Astrocyte (in vitro differentiated cells and primary cell): ENCODE measurements around the gene HOGA1.

Source experiments
- CTCF ChIP-seq: IDR thresholded peaks from 2 replicates; pipeline ENCODE4 v1.5.1; 2011; ENCODE audit warnings: low read depth, mild to moderate bottlenecking, inconsistent platforms, low read length, moderate library complexity; ENCODE audit not compliant: insufficient read depth
- EZH2 ChIP-seq: IDR thresholded peaks from 2 replicates; pipeline ENCODE4 v1.6.1; 2012; ENCODE audit warnings: mild to moderate bottlenecking, low read length, inconsistent platforms; ENCODE audit not compliant: insufficient read depth

DNA sequence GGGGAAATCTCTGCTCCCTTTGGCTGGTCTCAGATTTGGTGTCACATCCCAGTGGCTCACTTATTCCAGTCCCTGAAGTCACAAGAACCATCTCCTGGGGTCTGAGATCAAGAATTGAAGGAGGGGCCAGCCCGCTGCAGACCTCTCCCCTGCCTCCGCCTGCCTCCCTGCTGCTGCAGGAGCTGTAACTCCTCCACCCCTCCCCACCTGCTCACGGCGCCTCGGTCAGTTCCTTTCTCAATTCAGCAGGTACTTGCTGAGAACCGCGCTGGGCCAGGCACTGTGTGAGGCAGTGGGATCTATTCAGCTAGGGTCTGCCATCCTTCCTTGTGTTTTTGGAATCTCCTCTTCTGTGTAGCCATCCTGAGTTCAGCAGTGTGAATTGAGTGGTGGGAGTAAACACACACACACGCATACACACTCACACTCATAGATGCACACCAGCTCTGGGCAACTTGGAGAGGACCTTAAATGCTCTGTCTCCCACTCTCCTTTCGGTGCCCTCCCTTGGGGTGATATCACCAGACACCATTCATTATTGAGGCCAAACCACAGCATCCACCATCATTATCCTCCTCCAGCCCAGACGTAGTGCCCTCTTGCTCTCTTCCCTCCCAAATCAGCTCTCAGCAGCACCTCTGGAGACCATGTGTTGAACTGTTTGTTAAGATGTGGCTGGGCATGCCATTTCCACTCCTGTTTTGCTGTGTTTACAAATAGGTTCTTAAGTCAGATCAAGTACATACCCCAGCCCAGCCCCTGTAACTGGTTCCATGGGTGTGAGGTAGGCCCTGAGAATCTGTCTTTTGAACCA, 33.6 kb upstream of the HOGA1 start:
- TF ChIP-seq CTCF (no peak), EZH2 (no peak)
